Measurements from ENCODE around the gene COX11. TPM values are rescaled to one million over a fixed set of nuclear protein-coding genes. Genes with fewer than 3 reads are reported as not detected.

Gene COX11
- total RNA-seq, 1 donor from 2014 or later = 79.8 TPM

GRCh38 chr17:54937018-54937417 is 31.4 kb downstream of the COX11 start:
- Mint-ChIP-seq H3K27me3 (no peaks in the 10 kb centered on the region), H3K27ac (no peak overlapping the region), H3K9me3 (no peaks in the 10 kb centered on the region), H3K36me3 (peaks cover 24% of the 10 kb centered on the region), H3K4me1 (ENCODE audit: unreplicated experiment) (peaks cover 2% of the 10 kb centered on the region), H3K4me3 (no peak overlapping the region)
- DNase-seq (ENCODE audit: extremely low spot score, unreplicated experiment) = no peak
- no peak for TF ChIP-seq CTCF (conservative IDR thresholded peaks at IDR 0.05)

GRCh38 chr17:54935471-54935870 is 33.0 kb downstream of the COX11 start:
- no peaks in the 10 kb centered on the region for H3K9me3 Mint-ChIP-seq
- no peak overlapping the region for H3K27ac Mint-ChIP-seq
- no peak overlapping the region for H3K4me3 Mint-ChIP-seq
- peaks cover 26% of the 10 kb centered on the region for H3K36me3 Mint-ChIP-seq
- no peaks in the 10 kb centered on the region for H3K27me3 Mint-ChIP-seq
- no peak for TF ChIP-seq CTCF (conservative IDR thresholded peaks at IDR 0.05)
- no peak for DNase-seq (ENCODE audit: extremely low spot score, unreplicated experiment)
- H3K4me1 Mint-ChIP-seq (ENCODE audit: unreplicated experiment) = peaks cover 4% of the 10 kb centered on the region

- Mint-ChIP-seq H3K4me3 (no peak overlapping the region), H3K4me1 (ENCODE audit: unreplicated experiment) (peaks cover 4% of the 10 kb centered on the region), H3K9me3 (no peaks in the 10 kb centered on the region), H3K27ac (no peak overlapping the region), H3K27me3 (no peaks in the 10 kb centered on the region), H3K36me3 (peaks cover 26% of the 10 kb centered on the region)
- no peak for TF ChIP-seq CTCF (conservative IDR thresholded peaks at IDR 0.05)
- DNase-seq (ENCODE audit: extremely low spot score, unreplicated experiment) = no peak
Measured at GRCh38 chr17:54933921-54934320, 34.5 kb downstream of the COX11 start.

- Mint-ChIP-seq H3K36me3 (peaks cover 23% of the 10 kb centered on the region), H3K4me1 (ENCODE audit: unreplicated experiment) (peaks cover 5% of the 10 kb centered on the region), H3K27ac (no peak overlapping the region), H3K27me3 (no peaks in the 10 kb centered on the region), H3K9me3 (no peaks in the 10 kb centered on the region), H3K4me3 (no peak overlapping the region)
- no peak for DNase-seq (ENCODE audit: extremely low spot score, unreplicated experiment)
- TF ChIP-seq CTCF (conservative IDR thresholded peaks at IDR 0.05) = no peak
Measured at GRCh38 chr17:54932711-54933110, 35.7 kb downstream of the COX11 start.

GRCh38 chr17:54927525-54927924 is 40.9 kb downstream of the COX11 start:
- peaks cover 7% of the 10 kb centered on the region for H3K4me1 Mint-ChIP-seq (ENCODE audit: unreplicated experiment)
- no peaks in the 10 kb centered on the region for H3K27me3 Mint-ChIP-seq
- no peak for TF ChIP-seq CTCF (conservative IDR thresholded peaks at IDR 0.05)
- H3K36me3 Mint-ChIP-seq = peaks cover 15% of the 10 kb centered on the region
- H3K27ac Mint-ChIP-seq = no peak overlapping the region
- no peak for DNase-seq (ENCODE audit: extremely low spot score, unreplicated experiment)
- H3K9me3 Mint-ChIP-seq = no peaks in the 10 kb centered on the region
- no peak overlapping the region for H3K4me3 Mint-ChIP-seq

GRCh38 chr17:54924405-54924804 is 44.0 kb downstream of the COX11 start:
- DNase-seq (ENCODE audit: extremely low spot score, unreplicated experiment) = no peak
- no peaks in the 10 kb centered on the region for H3K27me3 Mint-ChIP-seq
- peaks cover 3% of the 10 kb centered on the region for H3K4me1 Mint-ChIP-seq (ENCODE audit: unreplicated experiment)
- no peaks in the 10 kb centered on the region for H3K9me3 Mint-ChIP-seq
- H3K27ac Mint-ChIP-seq = no peak overlapping the region
- H3K4me3 Mint-ChIP-seq = no peak overlapping the region
- H3K36me3 Mint-ChIP-seq = peaks cover 13% of the 10 kb centered on the region
- no peak for TF ChIP-seq CTCF (conservative IDR thresholded peaks at IDR 0.05)

All from type B pancreatic cell (in vitro differentiated cells).